H9 (cell line): ENCODE measurements around the gene TEX53. TPM values are rescaled to one million over a fixed set of nuclear protein-coding genes. Genes with fewer than 3 reads are reported as not detected.

Experiments used
- DNase-seq: peaks from one replicate; pipeline ENCODE4 v3.0.0-alpha.2; 2017
- H2AFZ ChIP-seq: one replicate; pipeline ENCODE4 v1.6.1; 2013; ENCODE audit warnings: mild to moderate bottlenecking, low read length, control low read depth, moderate library complexity
- H2AK5ac ChIP-seq: 2 replicates; pipeline ENCODE4 v1.6.1; 2013; ENCODE audit warnings: low read length, control low read depth, mixed read lengths; ENCODE audit not compliant: insufficient read length
- H2BK120ac ChIP-seq: one replicate; pipeline ENCODE4 v1.6.1; 2013; ENCODE audit warnings: low read depth, mild to moderate bottlenecking, low read length, control low read depth, inconsistent platforms; ENCODE audit not compliant: poor library complexity, severe bottlenecking
- H2BK12ac ChIP-seq: 2 replicates; pipeline ENCODE4 v1.6.1; 2013; ENCODE audit warnings: low read length, control low read depth, mixed read lengths, low read depth; ENCODE audit not compliant: insufficient read length
- H2BK15ac ChIP-seq: 2 replicates; pipeline ENCODE4 v1.6.1; 2013; ENCODE audit warnings: low read depth, low read length, control low read depth
- H2BK20ac ChIP-seq: one replicate; pipeline ENCODE4 v1.6.1; 2013; ENCODE audit warnings: low read depth, mild to moderate bottlenecking, low read length, control low read depth, inconsistent platforms; ENCODE audit not compliant: poor library complexity, severe bottlenecking
- H2BK5ac ChIP-seq: 2 replicates; pipeline ENCODE4 v1.6.1; 2013; ENCODE audit warnings: low read length, control low read depth, mixed read lengths; ENCODE audit not compliant: insufficient read length
- H3K14ac ChIP-seq: 2 replicates; pipeline ENCODE4 v1.6.1; 2013; ENCODE audit warnings: low read length, control low read depth; ENCODE audit not compliant: insufficient read depth
- H3K18ac ChIP-seq: 2 replicates; pipeline ENCODE4 v1.6.1; 2013; ENCODE audit warnings: low read depth, mild to moderate bottlenecking, mixed read lengths, low read length, control low read depth; ENCODE audit not compliant: insufficient read length
- H3K23ac ChIP-seq: 2 replicates; pipeline ENCODE4 v1.6.1; 2013; ENCODE audit warnings: low read length, control low read depth, mixed read lengths, low read depth; ENCODE audit not compliant: insufficient read length
- H3K23me2 ChIP-seq: 2 replicates; pipeline ENCODE4 v1.6.1; 2013; ENCODE audit warnings: low read depth, mild to moderate bottlenecking, mixed read lengths, low read length, control low read depth; ENCODE audit not compliant: insufficient read length, poor library complexity, severe bottlenecking
- H3K27ac ChIP-seq: 2 replicates; pipeline ENCODE4 v1.5.1; 2013; ENCODE audit warnings: low read length, control low read depth, mixed read lengths, low read depth; ENCODE audit not compliant: insufficient read length
- H3K27me3 ChIP-seq: 2 replicates; pipeline ENCODE4 v1.6.1; 2013; ENCODE audit warnings: low read length, control low read depth, inconsistent platforms; ENCODE audit not compliant: insufficient read depth
- H3K4ac ChIP-seq: 2 replicates; pipeline ENCODE4 v1.6.1; 2013; ENCODE audit warnings: low read depth, mild to moderate bottlenecking, control low read depth, inconsistent platforms, low read length, moderate library complexity
- H3K4me1 ChIP-seq: 2 replicates; pipeline ENCODE4 v1.6.1; 2013; ENCODE audit warnings: low read length, control low read depth, inconsistent platforms; ENCODE audit not compliant: insufficient read depth
- H3K4me2 ChIP-seq: 2 replicates; pipeline ENCODE4 v1.6.1; 2013; ENCODE audit warnings: low read length, control low read depth, mixed read lengths; ENCODE audit not compliant: insufficient read length, insufficient read depth
- H3K56ac ChIP-seq: 2 replicates; pipeline ENCODE4 v1.6.1; 2013; ENCODE audit warnings: low read depth, mild to moderate bottlenecking, mixed read lengths, low read length, control low read depth; ENCODE audit not compliant: insufficient read length
- H3K79me1 ChIP-seq: 2 replicates; pipeline ENCODE4 v1.6.1; 2013; ENCODE audit warnings: low read depth, mild to moderate bottlenecking, moderate library complexity, low read length, control low read depth, inconsistent platforms; ENCODE audit not compliant: insufficient read depth, poor library complexity, severe bottlenecking
- H3K79me2 ChIP-seq: 2 replicates; pipeline ENCODE4 v1.6.1; 2013; ENCODE audit warnings: low read length, control low read depth, inconsistent platforms; ENCODE audit not compliant: insufficient read depth
- H3K9ac ChIP-seq: 2 replicates; pipeline ENCODE4 v1.6.1; 2013; ENCODE audit warnings: low read length, control low read depth, mixed read lengths; ENCODE audit not compliant: insufficient read length; ENCODE audit errors: extremely low read depth
- H3K9me3 ChIP-seq: one replicate; pipeline ENCODE4 v1.6.1; 2013; ENCODE audit warnings: low read depth, low read length, inconsistent platforms; ENCODE audit not compliant: control insufficient read depth
- H3T11ph ChIP-seq: one replicate; pipeline ENCODE4 v1.6.1; 2013; ENCODE audit warnings: mild to moderate bottlenecking, low read length, control low read depth, inconsistent platforms
- H4K20me1 ChIP-seq: one replicate; pipeline ENCODE4 v1.6.1; 2013; ENCODE audit not compliant: control insufficient read depth, insufficient read length, insufficient read depth
- H4K5ac ChIP-seq: 2 replicates; pipeline ENCODE4 v1.6.1; 2013; ENCODE audit warnings: low read depth, mild to moderate bottlenecking, mixed read lengths, low read length, control low read depth; ENCODE audit not compliant: insufficient read length
- H4K8ac ChIP-seq: replicated peaks from 2 replicates; pipeline ENCODE4 v1.6.1; 2013; ENCODE audit warnings: low read length, control low read depth, mixed read lengths, low read depth; ENCODE audit not compliant: insufficient read length
- H4K91ac ChIP-seq: 2 replicates; pipeline ENCODE4 v1.6.1; 2013; ENCODE audit warnings: low read depth, mild to moderate bottlenecking, moderate library complexity, mixed read lengths, low read length, control low read depth; ENCODE audit not compliant: insufficient read length
- H3K27ac Mint-ChIP-seq, 3 experiments: 2 replicates in 2 of 3; 3 replicates in 1 of 3; pipeline ENCODE4 v1.8.0; 2020 to 2021; ENCODE audit warnings: mixed read lengths in 3 of 3, mild to moderate bottlenecking in 1 of 3, moderate library complexity in 1 of 3
- H3K27me3 Mint-ChIP-seq: 2 replicates; pipeline ENCODE4 v1.8.0; 2021; ENCODE audit warnings: low read depth, mild to moderate bottlenecking, moderate library complexity, mixed read lengths
- H3K36me3 Mint-ChIP-seq, 3 experiments: 2 replicates in 2 of 3; 3 replicates in 1 of 3; pipeline ENCODE4 v1.8.0; 2020 to 2021; ENCODE audit warnings: low read depth in 3 of 3, mixed read lengths in 3 of 3; ENCODE audit not compliant: insufficient read depth in 1 of 3
- H3K4me1 Mint-ChIP-seq, 2 experiments: 2 replicates each; pipeline ENCODE4 v1.8.0; 2020; ENCODE audit warnings: mixed read lengths in 2 of 2
- H3K4me3 Mint-ChIP-seq, 2 experiments: 2 replicates in 1 of 2; 3 replicates in 1 of 2; pipeline ENCODE4 v1.8.0; 2020 to 2021; ENCODE audit warnings: mild to moderate bottlenecking in 2 of 2, mixed read lengths in 2 of 2, moderate library complexity in 1 of 2
- H3K9me3 Mint-ChIP-seq, 2 experiments: 2 replicates in 1 of 2; 3 replicates in 1 of 2; pipeline ENCODE4 v1.8.0; 2020; ENCODE audit warnings: mild to moderate bottlenecking in 2 of 2, mixed read lengths in 2 of 2, moderate library complexity in 1 of 2
- WGBS: extraction: QIAGEN DNeasy Blood & Tissue Kit; methylation state at CpG from one replicate; pipeline ENCODE4 v1.1.7; 2013; ENCODE audit warnings: missing lambda C conversion rate, low lambda C conversion rate, mixed read lengths; ENCODE audit not compliant: insufficient read length; ENCODE audit errors: extremely low coverage; 5-methylcytosine and 5-hydroxymethylcytosine counted together
- total RNA-seq: library from RNA; stranded (reverse); gene quantifications from 2 replicates; pipeline ENCODE4 v1.2.1, GENCODE V29; 2021
- TF ChIP-seq, protein P1 (sequence below): fragments of 200-600 bp; sonication (generic); conservative IDR thresholded peaks from 3 replicates; pipeline ENCODE4 v1.8.0; 2021; ENCODE audit warnings: antibody characterized with exemption, mild to moderate bottlenecking

TEX53 gene
- total RNA-seq, 1 experiment from 2014 or later: not detected

DNA sequence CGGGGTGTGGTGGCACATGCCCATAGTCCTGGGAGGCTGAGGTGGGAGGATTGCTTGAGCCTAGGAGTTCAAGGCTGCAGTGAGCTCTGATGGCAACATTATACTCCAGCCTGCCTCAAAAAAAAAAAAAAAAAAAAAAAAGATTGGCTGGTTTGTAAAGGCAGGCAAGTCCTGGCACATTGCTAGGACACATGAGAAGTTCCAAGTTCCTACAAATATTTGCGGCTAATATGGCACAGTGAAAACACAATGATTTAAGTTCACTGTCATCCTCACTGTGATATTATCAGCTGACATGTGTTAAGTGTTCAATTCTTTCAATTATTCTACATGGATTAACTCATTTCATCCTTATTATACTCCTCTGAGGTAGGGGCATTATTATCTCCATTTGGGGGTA lies 26.4 kb downstream of the TEX53 start:
- H3K14ac ChIP-seq: no peak overlapping the region
- Mint-ChIP-seq H3K4me1 (no peaks in the 10 kb centered on the region), H3K27me3 (no peaks in the 10 kb centered on the region), H3K4me3 (no peak overlapping the region), H3K9me3 (no peaks in the 10 kb centered on the region), H3K27ac (no peak overlapping the region), H3K36me3 (peaks cover 17 to 52% (median 18%) of the 10 kb centered on the region in 3 experiments; a peak in 5 of 7 replicates)
- no peak overlapping the region for H4K91ac ChIP-seq
- H3K27ac ChIP-seq: no peak overlapping the region
- no peaks in the 10 kb centered on the region for H3K4me1 ChIP-seq
- no peak overlapping the region for H2BK120ac ChIP-seq
- H3K79me2 ChIP-seq: no peaks in the 10 kb centered on the region
- H3K79me1 ChIP-seq: no peaks in the 10 kb centered on the region
- no peaks in the 10 kb centered on the region for H3K23me2 ChIP-seq
- H3K9ac ChIP-seq: no peak overlapping the region
- H2BK20ac ChIP-seq: no peak overlapping the region
- no CpG with 5 or more reads among the region's 2 CpGs for WGBS
- H4K8ac ChIP-seq: no peak overlapping the region
- no peak overlapping the region for H2BK5ac ChIP-seq
- H2AFZ ChIP-seq: no peak overlapping the region
- H3K18ac ChIP-seq: no peak overlapping the region
- TF ChIP-seq, protein P1, sequence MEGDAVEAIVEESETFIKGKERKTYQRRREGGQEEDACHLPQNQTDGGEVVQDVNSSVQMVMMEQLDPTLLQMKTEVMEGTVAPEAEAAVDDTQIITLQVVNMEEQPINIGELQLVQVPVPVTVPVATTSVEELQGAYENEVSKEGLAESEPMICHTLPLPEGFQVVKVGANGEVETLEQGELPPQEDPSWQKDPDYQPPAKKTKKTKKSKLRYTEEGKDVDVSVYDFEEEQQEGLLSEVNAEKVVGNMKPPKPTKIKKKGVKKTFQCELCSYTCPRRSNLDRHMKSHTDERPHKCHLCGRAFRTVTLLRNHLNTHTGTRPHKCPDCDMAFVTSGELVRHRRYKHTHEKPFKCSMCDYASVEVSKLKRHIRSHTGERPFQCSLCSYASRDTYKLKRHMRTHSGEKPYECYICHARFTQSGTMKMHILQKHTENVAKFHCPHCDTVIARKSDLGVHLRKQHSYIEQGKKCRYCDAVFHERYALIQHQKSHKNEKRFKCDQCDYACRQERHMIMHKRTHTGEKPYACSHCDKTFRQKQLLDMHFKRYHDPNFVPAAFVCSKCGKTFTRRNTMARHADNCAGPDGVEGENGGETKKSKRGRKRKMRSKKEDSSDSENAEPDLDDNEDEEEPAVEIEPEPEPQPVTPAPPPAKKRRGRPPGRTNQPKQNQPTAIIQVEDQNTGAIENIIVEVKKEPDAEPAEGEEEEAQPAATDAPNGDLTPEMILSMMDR: no peak
- no peak overlapping the region for H3K23ac ChIP-seq
- no peak overlapping the region for H2BK15ac ChIP-seq
- no peaks in the 10 kb centered on the region for H4K20me1 ChIP-seq
- H3K4me2 ChIP-seq: no peak overlapping the region
- no peak overlapping the region for H2AK5ac ChIP-seq
- DNase-seq: no peak
- H3K4ac ChIP-seq: no peak overlapping the region
- H3T11ph ChIP-seq: no peak overlapping the region
- H3K27me3 ChIP-seq: no peaks in the 10 kb centered on the region
- H3K9me3 ChIP-seq: no peaks in the 10 kb centered on the region
- H4K5ac ChIP-seq: no peak overlapping the region
- H2BK12ac ChIP-seq: no peak overlapping the region
- no peak overlapping the region for H3K56ac ChIP-seq
